HL-60/S4 treated with retinoic acid at 250 ng/mL for 4 days and 3 days (cell line): ENCODE results near the gene BCAS3.
"Not testable (repeated sequence)": the region's sequence is repeated elsewhere in the genome, so short reads cannot be mapped to it uniquely, and the experiment has no call there.

Experiments used
- in situ Hi-C: fragments of 300-500 bp; cut with MboI; formaldehyde crosslinking; loops from 2 replicates; pipeline ENCODE4 v1.7.0; 2022; ENCODE audit warnings: low sequenced_read_pairs

BCAS3 gene

GRCh38 chr17:60741031-60741430 lies 63.4 kb downstream of the BCAS3 start:
- in situ Hi-C loops: no loop called here

GRCh38 chr17:60743282-60743681 lies 65.6 kb downstream of the BCAS3 start:
- in situ Hi-C loops: no loop called here

DNA sequence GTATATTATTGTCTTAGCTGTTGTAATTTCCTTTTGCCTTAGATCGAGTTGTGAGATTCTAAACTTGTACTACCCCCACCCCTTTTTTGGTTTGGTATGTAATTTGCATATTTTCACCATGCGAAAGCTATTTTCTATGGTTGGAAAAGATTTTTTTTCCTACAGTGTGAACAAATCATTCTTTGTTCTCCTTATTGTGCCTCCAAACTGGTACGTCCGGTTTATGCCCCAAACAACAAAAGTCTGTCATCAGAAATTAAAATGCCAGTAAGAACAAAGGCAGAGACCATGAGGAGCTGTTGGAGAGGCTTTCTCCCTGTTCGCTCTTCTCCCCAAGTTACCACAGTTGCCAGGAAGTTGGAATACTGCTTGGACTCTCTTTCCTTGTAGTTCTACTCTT lies 66.1 kb downstream of the BCAS3 start:
- in situ Hi-C loops: no loop called here

GRCh38 chr17:60744355-60744966 lies 66.8 kb downstream of the BCAS3 start:
- in situ Hi-C loops: no loop called here

- in situ Hi-C loops: no loop called here
Measured at GRCh38 chr17:60745544-60745943, 67.9 kb downstream of the BCAS3 start.

DNA sequence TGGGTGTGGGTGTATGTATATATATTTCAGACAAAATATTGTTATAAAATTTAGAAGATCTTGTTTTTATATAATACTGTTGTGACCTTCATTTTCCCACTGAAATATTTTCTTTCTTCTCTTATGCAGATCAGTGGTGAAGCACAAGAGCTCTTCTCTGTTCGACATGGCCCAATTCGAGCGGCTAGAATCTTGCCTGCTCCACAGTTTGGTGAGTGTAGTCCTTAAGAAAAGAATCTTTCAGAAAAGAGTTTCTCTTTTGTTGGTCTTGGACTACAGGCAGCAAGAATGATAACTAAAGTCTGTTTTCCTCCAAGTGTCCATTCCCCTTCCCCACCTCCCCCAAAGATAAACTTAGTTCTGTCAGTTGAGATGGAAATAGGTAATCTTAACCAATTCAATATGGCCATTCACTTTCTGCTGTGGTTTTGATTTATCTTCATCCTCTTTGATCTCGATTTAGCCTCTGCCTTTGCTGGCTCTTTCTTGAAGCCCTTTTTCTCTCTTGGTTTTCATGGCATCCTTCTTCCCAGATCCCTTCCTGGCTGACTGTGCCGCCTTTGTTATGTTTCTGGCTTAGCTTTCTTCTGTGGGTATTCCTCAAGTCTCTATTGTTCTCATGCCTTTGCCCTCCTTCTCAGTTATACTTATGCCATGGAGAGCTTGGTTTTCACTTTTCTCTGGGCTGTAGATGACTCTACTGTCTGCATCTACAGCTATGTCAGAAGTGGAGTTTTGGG lies 69.6 kb downstream of the BCAS3 start:
- in situ Hi-C loops: no loop called here

GRCh38 chr17:60748204-60748603 lies 70.6 kb downstream of the BCAS3 start:
- in situ Hi-C loops: no loop called here

- in situ Hi-C loops: no loop called here
Measured at GRCh38 chr17:60749050-60749449, 71.4 kb downstream of the BCAS3 start.

GRCh38 chr17:60749708-60750107 lies 72.1 kb downstream of the BCAS3 start:
- in situ Hi-C loops: no loop called here

GRCh38 chr17:60750640-60751039 lies 73.0 kb downstream of the BCAS3 start:
- in situ Hi-C loops: no loop called here

- in situ Hi-C loops: no loop called here
Measured at GRCh38 chr17:60751884-60752283, 74.2 kb downstream of the BCAS3 start.

GRCh38 chr17:60752873-60753577 lies 75.4 kb downstream of the BCAS3 start:
- in situ Hi-C loops: no loop called here

- in situ Hi-C loops: no loop called here
Measured at GRCh38 chr17:60754057-60754604, 76.5 kb downstream of the BCAS3 start.

DNA sequence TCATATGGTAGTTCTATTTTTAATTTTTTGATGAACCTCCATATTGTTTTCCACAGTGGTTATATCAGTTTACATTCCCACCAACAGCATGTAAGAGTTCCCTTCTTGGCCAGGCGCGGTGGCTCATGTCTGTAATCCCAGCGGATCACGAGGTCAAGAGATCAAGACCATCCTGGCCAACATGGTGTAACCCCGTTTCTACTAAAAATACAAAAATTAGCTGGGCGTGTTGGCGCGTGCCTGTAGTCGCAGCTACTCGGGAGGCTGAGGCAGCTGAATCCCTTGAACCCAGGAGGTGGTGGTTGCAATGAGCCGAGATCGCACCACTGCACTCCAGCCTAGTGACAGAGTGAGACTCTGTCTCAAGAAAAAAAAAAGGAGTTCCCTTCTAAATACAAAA lies 79.1 kb downstream of the BCAS3 start:
- in situ Hi-C loops: not testable (repeated sequence)

DNA sequence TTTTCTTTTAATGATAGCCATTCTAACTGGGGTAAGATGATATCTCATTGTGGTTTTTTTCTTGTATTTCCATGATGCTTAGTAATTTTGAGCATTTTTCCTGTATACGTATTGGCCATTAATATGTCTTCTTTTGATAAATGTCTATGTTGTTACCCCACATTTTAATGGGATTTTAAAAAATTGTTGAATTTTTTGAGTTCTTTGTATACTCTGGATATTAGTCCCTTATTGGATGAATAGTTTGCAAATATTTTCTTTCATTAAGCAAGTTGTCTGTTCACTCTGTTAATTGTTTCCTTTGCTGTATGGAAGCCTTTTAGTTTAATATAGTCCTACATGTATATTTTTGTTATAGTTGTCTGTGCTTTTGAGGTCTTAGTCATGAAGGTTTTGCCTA lies 79.8 kb downstream of the BCAS3 start:
- in situ Hi-C loops: no loop called here

GRCh38 chr17:60759756-60760155 lies 82.1 kb downstream of the BCAS3 start:
- in situ Hi-C loops: no loop called here

GRCh38 chr17:60761301-60761700 lies 83.7 kb downstream of the BCAS3 start:
- in situ Hi-C loops: not testable (repeated sequence)

GRCh38 chr17:60766778-60767190 lies 89.1 kb downstream of the BCAS3 start:
- in situ Hi-C loops: no loop called here

GRCh38 chr17:60767744-60768308 lies 90.2 kb downstream of the BCAS3 start:
- in situ Hi-C loops: no loop called here

DNA sequence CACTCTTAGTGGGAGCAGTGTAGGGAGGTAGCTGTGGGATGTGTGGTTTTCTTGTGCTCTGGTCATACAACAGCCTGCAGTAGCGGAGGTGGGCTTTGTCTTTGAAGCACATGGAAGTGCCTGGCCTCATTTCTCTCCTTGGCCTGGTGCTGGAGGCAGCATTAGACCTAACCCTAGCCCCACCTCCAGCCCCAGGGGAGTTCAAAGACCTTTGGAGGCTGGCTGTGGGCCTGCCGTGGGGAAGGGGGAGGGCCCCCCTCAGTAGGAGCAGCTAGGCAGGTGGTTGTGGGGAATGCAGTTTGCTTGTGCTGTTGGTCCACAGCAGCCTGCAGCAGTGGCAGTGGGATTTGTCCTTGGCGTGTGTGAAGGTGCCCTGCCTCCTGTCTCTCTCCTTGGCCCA lies 91.7 kb downstream of the BCAS3 start:
- in situ Hi-C loops: no loop called here

DNA sequence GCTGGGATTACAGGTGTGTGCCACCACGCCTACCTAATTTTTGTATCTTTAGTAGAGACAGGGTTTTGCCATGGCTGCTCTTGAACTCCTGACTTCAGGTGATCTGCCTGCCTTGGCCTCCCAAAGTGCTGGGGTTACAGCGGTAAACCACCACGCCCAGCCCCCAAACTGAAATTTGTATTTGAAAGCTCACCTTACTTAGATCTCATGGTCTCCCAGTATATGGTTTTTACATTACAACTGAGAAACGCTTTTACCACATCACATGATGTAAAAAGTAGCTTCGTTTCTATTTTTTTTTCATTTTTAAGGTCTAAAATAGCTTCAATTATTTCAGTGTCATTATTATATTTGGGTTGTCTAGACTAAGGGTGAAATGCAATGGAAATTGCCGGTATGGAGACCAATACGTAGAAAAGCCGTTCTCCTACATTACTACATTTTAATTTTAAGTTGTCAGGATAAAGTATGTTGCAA lies 93.3 kb downstream of the BCAS3 start:
- in situ Hi-C loops: no loop called here
